GM19025 (cell line): Measurements from ENCODE around the gene RGL3.
A peak's percentile ranks its signal among the peaks of the same experiment; 100 is the strongest.
"Not testable (repeated sequence)": the region's sequence is repeated elsewhere in the genome, so short reads cannot be mapped to it uniquely, and the experiment has no call there.

Source experiments
- ATAC-seq: cut with Tn5 transposase; IDR thresholded peaks from one replicate; pipeline ENCODE4 v1.9.1; 2021; ENCODE audit warnings: mild to moderate bottlenecking, low read depth, moderate library complexity; ENCODE audit not compliant: unreplicated experiment

RGL3 gene

GRCh38 chr19:11422163-11423065 is 3.3 kb upstream of the RGL3 start:
- ATAC-seq: peak; percentile 58

- ATAC-seq: no peak
Observed at GRCh38 chr19:11421371-11422098, 2.4 kb upstream of the RGL3 start.

- ATAC-seq: no peak
Observed at GRCh38 chr19:11420429-11421370, 1.6 kb upstream of the RGL3 start.

GRCh38 chr19:11418094-11418548 is 993 bp downstream of the RGL3 start:
- ATAC-seq: no peak

GRCh38 chr19:11416346-11417052 is 2.6 kb downstream of the RGL3 start:
- ATAC-seq: no peak

- ATAC-seq: no peak
Observed at GRCh38 chr19:11414544-11414943, 4.6 kb downstream of the RGL3 start.

- no peak for ATAC-seq
Observed at GRCh38 chr19:11410682-11411081, 8.4 kb downstream of the RGL3 start.

- no peak for ATAC-seq
Observed at GRCh38 chr19:11408591-11408990, 10.5 kb downstream of the RGL3 start.

GRCh38 chr19:11406703-11407236 is 12.3 kb downstream of the RGL3 start:
- not testable (repeated sequence) for ATAC-seq

- ATAC-seq: no peak
Observed at GRCh38 chr19:11405846-11406643, 13.1 kb downstream of the RGL3 start.

- no peak for ATAC-seq
Observed at GRCh38 chr19:11404588-11405222, 14.4 kb downstream of the RGL3 start.

GRCh38 chr19:11401808-11402543 is 17.1 kb downstream of the RGL3 start:
- ATAC-seq: no peak

GRCh38 chr19:11400798-11401197 is 18.3 kb downstream of the RGL3 start:
- ATAC-seq: no peak

- ATAC-seq: no peak
Observed at GRCh38 chr19:11399667-11400066, 19.4 kb downstream of the RGL3 start.

GRCh38 chr19:11397089-11397610 is 22.0 kb downstream of the RGL3 start:
- no peak for ATAC-seq

- no peak for ATAC-seq
Observed at GRCh38 chr19:11390933-11391680, 28.0 kb downstream of the RGL3 start.

GRCh38 chr19:11390359-11390758 is 28.8 kb downstream of the RGL3 start:
- ATAC-seq: no peak
